OCI-LY1 (cell line): ENCODE measurements around the gene HIGD2A.

Experiments
- H2AFZ ChIP-seq: fragments of 200-600 bp; sonication (generic), shearing (Covaris generic); 2 replicates; pipeline ENCODE4 v1.6.0; 2014; ENCODE audit warnings: antibody characterized with exemption, mild to moderate bottlenecking, low read length
- H3F3A ChIP-seq: fragments of 200-600 bp; sonication (generic), shearing (Covaris generic); 2 replicates; pipeline ENCODE4 v1.6.0; 2014; ENCODE audit warnings: mild to moderate bottlenecking, antibody characterized with exemption, low read length, moderate library complexity; ENCODE audit not compliant: insufficient read depth
- H3K27ac ChIP-seq: fragments of 200-600 bp; sonication (generic); 2 replicates; pipeline ENCODE4 v1.5.1; 2014; ENCODE audit warnings: low read length, mixed run types, mild to moderate bottlenecking, low read depth; ENCODE audit not compliant: poor library complexity, severe bottlenecking
- H3K27me3 ChIP-seq: fragments of 200-600 bp; sonication (generic); 2 replicates; pipeline ENCODE4 v1.6.0; 2014; ENCODE audit warnings: antibody characterized with exemption, mild to moderate bottlenecking, low read length, moderate library complexity; ENCODE audit not compliant: insufficient read depth
- H3K36me3 ChIP-seq: fragments of 200-600 bp; sonication (generic); 2 replicates; pipeline ENCODE4 v1.6.1; 2014; ENCODE audit warnings: mild to moderate bottlenecking, antibody characterized with exemption, low read length, moderate library complexity, mixed read lengths; ENCODE audit not compliant: insufficient read depth
- H3K4me1 ChIP-seq: fragments of 200-600 bp; sonication (generic); 2 replicates; pipeline ENCODE4 v1.5.1; 2014; ENCODE audit warnings: mild to moderate bottlenecking, low read length, moderate library complexity; ENCODE audit not compliant: insufficient read depth, severe bottlenecking
- H3K4me2 ChIP-seq: fragments of 200-600 bp; sonication (generic), shearing (Covaris generic); 2 replicates; pipeline ENCODE4 v1.6.1; 2014; ENCODE audit warnings: low read length
- H3K4me3 ChIP-seq: fragments of 200-600 bp; sonication (generic); 2 replicates; pipeline ENCODE4 v1.5.1; 2014; ENCODE audit warnings: low read length, low read depth, mild to moderate bottlenecking, mixed read lengths; ENCODE audit not compliant: poor library complexity, severe bottlenecking
- H3K79me2 ChIP-seq: fragments of 200-600 bp; shearing (Covaris generic); 2 replicates; pipeline ENCODE4 v1.6.1; 2016; ENCODE audit warnings: mixed run types, low read length, mixed read lengths; ENCODE audit not compliant: insufficient read depth
- H3K9ac ChIP-seq: fragments of 200-600 bp; sonication (generic), shearing (Covaris generic); 2 replicates; pipeline ENCODE4 v1.6.1; 2014; ENCODE audit warnings: mild to moderate bottlenecking, low read length, mixed read lengths
- H3K9me2 ChIP-seq: fragments of 200-600 bp; sonication (generic), shearing (Covaris generic); 2 replicates; pipeline ENCODE4 v1.6.1; 2014; ENCODE audit warnings: low read depth, mild to moderate bottlenecking, low read length, mixed read lengths
- H3K9me3 ChIP-seq: fragments of 200-600 bp; shearing (Covaris generic); 2 replicates; pipeline ENCODE4 v1.6.1; 2014; ENCODE audit warnings: low read length, mixed read lengths
- H4K20me1 ChIP-seq: fragments of 200-600 bp; sonication (generic), shearing (Covaris generic); 2 replicates; pipeline ENCODE4 v1.6.0; 2016; ENCODE audit warnings: mild to moderate bottlenecking, low read length; ENCODE audit not compliant: insufficient read depth
- EZH2 ChIP-seq: fragments of 200-600 bp; sonication (generic), shearing (Covaris generic); IDR thresholded peaks from 2 replicates; pipeline ENCODE4 v1.8.0; 2017; ENCODE audit warnings: borderline replicate concordance, mixed run types, mild to moderate bottlenecking, antibody characterized with exemption, low read length, moderate library complexity, mixed read lengths
- TF ChIP-seq, protein P1 (sequence below): fragments of 200-600 bp; sonication (generic), shearing (Covaris generic); IDR thresholded peaks from 2 replicates; pipeline ENCODE4 v1.5.1; 2017; ENCODE audit warnings: mild to moderate bottlenecking, antibody characterized with exemption, low read length, moderate library complexity, mixed read lengths

HIGD2A gene

DNA sequence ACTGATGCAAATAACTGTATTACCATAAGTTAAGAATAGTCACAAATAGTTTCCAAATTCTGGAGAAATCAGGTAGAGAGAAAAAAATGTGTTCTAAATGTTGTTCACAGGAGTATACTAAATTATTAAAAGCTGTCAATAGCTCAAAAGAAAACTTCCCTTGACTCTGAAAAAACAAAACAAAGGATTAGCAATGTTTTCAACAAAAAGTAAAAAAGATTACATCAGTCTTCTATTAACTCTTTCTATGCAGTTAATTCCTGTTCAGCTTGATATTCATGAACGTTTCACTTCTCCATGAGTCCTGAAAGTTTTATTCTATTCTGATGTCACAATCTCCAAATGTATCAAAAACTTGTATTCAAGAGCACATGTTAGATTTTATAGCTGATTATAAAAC lies 37.2 kb downstream of the HIGD2A start:
- Histone ChIP-seq H3K9ac (no peak overlapping the region), H2AFZ (no peak overlapping the region), H3K4me1 (peaks cover 15% of the 10 kb centered on the region), H4K20me1 (no peaks in the 10 kb centered on the region), H3F3A (no peaks in the 10 kb centered on the region), H3K36me3 (no peaks in the 10 kb centered on the region; the same call in 1 of the 2 replicates), H3K9me2 (no peaks in the 10 kb centered on the region), H3K79me2 (no peaks in the 10 kb centered on the region), H3K4me2 (no peak overlapping the region), H3K9me3 (peaks cover 8% of the 10 kb centered on the region; the same call in 1 of the 2 replicates), H3K27ac (no peak overlapping the region), H3K27me3 (peaks cover 5% of the 10 kb centered on the region; the same call in 1 of the 2 replicates), H3K4me3 (no peak overlapping the region)
- TF ChIP-seq, protein P1, sequence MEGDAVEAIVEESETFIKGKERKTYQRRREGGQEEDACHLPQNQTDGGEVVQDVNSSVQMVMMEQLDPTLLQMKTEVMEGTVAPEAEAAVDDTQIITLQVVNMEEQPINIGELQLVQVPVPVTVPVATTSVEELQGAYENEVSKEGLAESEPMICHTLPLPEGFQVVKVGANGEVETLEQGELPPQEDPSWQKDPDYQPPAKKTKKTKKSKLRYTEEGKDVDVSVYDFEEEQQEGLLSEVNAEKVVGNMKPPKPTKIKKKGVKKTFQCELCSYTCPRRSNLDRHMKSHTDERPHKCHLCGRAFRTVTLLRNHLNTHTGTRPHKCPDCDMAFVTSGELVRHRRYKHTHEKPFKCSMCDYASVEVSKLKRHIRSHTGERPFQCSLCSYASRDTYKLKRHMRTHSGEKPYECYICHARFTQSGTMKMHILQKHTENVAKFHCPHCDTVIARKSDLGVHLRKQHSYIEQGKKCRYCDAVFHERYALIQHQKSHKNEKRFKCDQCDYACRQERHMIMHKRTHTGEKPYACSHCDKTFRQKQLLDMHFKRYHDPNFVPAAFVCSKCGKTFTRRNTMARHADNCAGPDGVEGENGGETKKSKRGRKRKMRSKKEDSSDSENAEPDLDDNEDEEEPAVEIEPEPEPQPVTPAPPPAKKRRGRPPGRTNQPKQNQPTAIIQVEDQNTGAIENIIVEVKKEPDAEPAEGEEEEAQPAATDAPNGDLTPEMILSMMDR = no peak
- no peak for TF ChIP-seq EZH2

- Histone ChIP-seq H4K20me1 (no peaks in the 10 kb centered on the region), H3K4me3 (no peak overlapping the region), H3K27ac (no peak overlapping the region), H3K4me2 (no peak overlapping the region), H3K9me2 (no peaks in the 10 kb centered on the region), H3F3A (no peaks in the 10 kb centered on the region), H3K79me2 (no peaks in the 10 kb centered on the region), H3K27me3 (no peaks in the 10 kb centered on the region; the same call in 1 of the 2 replicates), H3K4me1 (peaks cover 16% of the 10 kb centered on the region), H2AFZ (no peak overlapping the region), H3K9ac (no peak overlapping the region), H3K9me3 (peaks cover 11% of the 10 kb centered on the region; the same call in 1 of the 2 replicates), H3K36me3 (no peaks in the 10 kb centered on the region; the same call in 1 of the 2 replicates)
- TF ChIP-seq, protein P1 = no peak
- no peak for TF ChIP-seq EZH2
These were observed 38.3 kb downstream of the HIGD2A start for GRCh38 chr5:176426876-176427275.

DNA sequence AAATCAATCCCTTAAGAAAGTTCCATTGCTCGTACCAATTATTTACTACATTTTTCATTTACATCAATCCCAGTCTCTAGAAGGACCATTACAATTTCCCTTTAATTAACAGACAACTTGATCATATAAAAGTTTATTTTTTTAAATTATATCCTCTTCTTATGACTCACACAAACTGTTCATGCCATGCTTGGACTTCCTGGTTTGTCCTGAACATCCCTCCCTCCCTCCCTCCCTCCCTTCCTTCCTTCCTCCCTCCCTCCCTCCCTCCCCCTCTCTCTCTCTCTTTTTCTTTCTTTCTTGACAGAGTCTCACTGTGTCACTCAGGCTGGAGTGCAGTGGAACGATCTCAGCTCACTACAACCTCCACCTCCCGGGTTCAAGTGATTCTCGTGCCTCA lies 39.4 kb downstream of the HIGD2A start:
- Histone ChIP-seq H3K27me3 (no peaks in the 10 kb centered on the region; the same call in 1 of the 2 replicates), H2AFZ (no peak overlapping the region), H3K4me1 (peaks cover 16% of the 10 kb centered on the region), H3K27ac (no peak overlapping the region), H3K9me3 (peaks cover 11% of the 10 kb centered on the region; the same call in 1 of the 2 replicates), H3K9ac (no peak overlapping the region), H4K20me1 (no peaks in the 10 kb centered on the region), H3K79me2 (no peaks in the 10 kb centered on the region), H3K9me2 (no peaks in the 10 kb centered on the region), H3F3A (no peaks in the 10 kb centered on the region), H3K4me3 (no peak overlapping the region), H3K4me2 (no peak overlapping the region), H3K36me3 (no peaks in the 10 kb centered on the region; the same call in 1 of the 2 replicates)
- no peak for TF ChIP-seq EZH2
- TF ChIP-seq, protein P1 = no peak
